DND-41 (cell line): ENCODE measurements around the gene DAPK3.
"Not testable (repeated sequence)": the region's sequence is repeated elsewhere in the genome, so short reads cannot be mapped to it uniquely, and the experiment has no call there.

Source experiments
- ATAC-seq: fragments of 200-7000 bp; cut with Tn5 transposase; 3 replicates; pipeline ENCODE4 v1.9.1; 2021; ENCODE audit warnings: low read depth; ENCODE audit not compliant: insufficient read depth
- DNase-seq: peaks from one replicate; pipeline ENCODE4 v3.0.0-alpha.2; 2020
- H2AFZ ChIP-seq: 2 replicates; pipeline ENCODE4 v1.6.0; 2012; ENCODE audit warnings: low read depth, low read length
- H3K27ac ChIP-seq: 2 replicates; pipeline ENCODE4 v1.5.1; 2012; ENCODE audit warnings: low read length, inconsistent platforms
- H3K27me3 ChIP-seq: fragments of 200-600 bp; sonication (generic); 2 replicates; pipeline ENCODE4 v1.6.0; 2012; ENCODE audit warnings: low read length, mild to moderate bottlenecking, inconsistent platforms; ENCODE audit not compliant: insufficient read depth, poor library complexity
- H3K36me3 ChIP-seq: 2 replicates; pipeline ENCODE4 v1.5.1; 2012; ENCODE audit warnings: low read length, inconsistent platforms; ENCODE audit not compliant: insufficient read depth
- H3K4me1 ChIP-seq: 2 replicates; pipeline ENCODE4 v1.5.1; 2012; ENCODE audit warnings: mild to moderate bottlenecking, low read length; ENCODE audit not compliant: insufficient read depth
- H3K4me2 ChIP-seq: 2 replicates; pipeline ENCODE4 v1.6.0; 2012; ENCODE audit warnings: mild to moderate bottlenecking, moderate library complexity, low read length, inconsistent platforms; ENCODE audit not compliant: insufficient read depth
- H3K4me3 ChIP-seq, 2 experiments: fragments of 200-600 bp in 1 of 2; shearing (Covaris generic) in 1 of 2; 2 replicates each; pipeline ENCODE4 v1.5.1; 2012 to 2016; ENCODE audit warnings: inconsistent platforms in 2 of 2, low read length in 2 of 2, mild to moderate bottlenecking in 2 of 2, low read depth in 1 of 2, moderate library complexity in 1 of 2
- H3K79me2 ChIP-seq: 2 replicates; pipeline ENCODE4 v1.6.0; 2012; ENCODE audit warnings: low read length, inconsistent platforms; ENCODE audit not compliant: insufficient read depth
- H3K9ac ChIP-seq: 2 replicates; pipeline ENCODE4 v1.6.0; 2012; ENCODE audit warnings: low read depth, mild to moderate bottlenecking, inconsistent platforms, low read length, moderate library complexity
- H3K9me3 ChIP-seq: 2 replicates; pipeline ENCODE4 v1.5.1; 2012; ENCODE audit warnings: low read length, moderate library complexity, mild to moderate bottlenecking, inconsistent platforms; ENCODE audit not compliant: insufficient read depth, severe bottlenecking
- H4K20me1 ChIP-seq: 2 replicates; pipeline ENCODE4 v1.6.0; 2012; ENCODE audit warnings: low read length; ENCODE audit not compliant: insufficient read depth
- EZH2 ChIP-seq: IDR thresholded peaks from 3 replicates; pipeline ENCODE4 v1.6.1; 2012; ENCODE audit warnings: borderline replicate concordance, low read depth, mild to moderate bottlenecking, moderate library complexity, low read length, inconsistent platforms; ENCODE audit not compliant: severe bottlenecking
- TF ChIP-seq, protein P1 (sequence below): IDR thresholded peaks from 2 replicates; pipeline ENCODE4 v1.5.1; 2012; ENCODE audit warnings: borderline replicate concordance, low read length, moderate library complexity, mild to moderate bottlenecking; ENCODE audit not compliant: poor library complexity, severe bottlenecking; ENCODE audit errors: extremely low read depth

DAPK3 gene

DNA sequence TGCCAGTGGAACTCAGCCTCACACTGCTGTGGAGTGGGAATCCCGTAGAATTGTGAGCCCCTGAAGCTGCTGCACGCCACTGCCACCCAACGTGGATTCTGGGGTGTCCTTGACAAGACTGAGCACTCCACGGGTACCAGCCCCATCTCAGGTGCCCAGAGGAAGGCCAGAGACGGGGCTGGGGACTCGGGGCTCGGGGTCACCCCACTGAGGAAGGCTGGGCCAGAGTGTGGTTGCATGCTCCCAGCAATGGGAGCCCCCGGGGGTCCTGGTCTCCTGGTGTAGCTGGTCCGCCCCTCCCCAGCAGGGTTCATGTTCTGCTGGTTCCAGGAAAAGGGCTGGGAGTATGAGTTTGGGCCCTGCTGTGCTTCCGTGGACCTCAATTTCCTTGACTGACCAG is 15.2 kb downstream of the DAPK3 start:
- H3K4me1 ChIP-seq = no peaks in the 10 kb centered on the region
- H3K9ac ChIP-seq = no peak overlapping the region
- H3K4me3 ChIP-seq = no peak overlapping the region
- H3K27ac ChIP-seq = no peak overlapping the region
- H3K4me2 ChIP-seq = no peak overlapping the region
- H3K79me2 ChIP-seq = no peaks in the 10 kb centered on the region
- no peaks in the 10 kb centered on the region for H3K27me3 ChIP-seq
- no peak for ATAC-seq
- no peak for DNase-seq
- no peaks in the 10 kb centered on the region for H3K9me3 ChIP-seq
- H4K20me1 ChIP-seq = no peaks in the 10 kb centered on the region
- peaks cover 23% of the 10 kb centered on the region for H3K36me3 ChIP-seq
- H2AFZ ChIP-seq = no peak overlapping the region
- TF ChIP-seq, protein P1, sequence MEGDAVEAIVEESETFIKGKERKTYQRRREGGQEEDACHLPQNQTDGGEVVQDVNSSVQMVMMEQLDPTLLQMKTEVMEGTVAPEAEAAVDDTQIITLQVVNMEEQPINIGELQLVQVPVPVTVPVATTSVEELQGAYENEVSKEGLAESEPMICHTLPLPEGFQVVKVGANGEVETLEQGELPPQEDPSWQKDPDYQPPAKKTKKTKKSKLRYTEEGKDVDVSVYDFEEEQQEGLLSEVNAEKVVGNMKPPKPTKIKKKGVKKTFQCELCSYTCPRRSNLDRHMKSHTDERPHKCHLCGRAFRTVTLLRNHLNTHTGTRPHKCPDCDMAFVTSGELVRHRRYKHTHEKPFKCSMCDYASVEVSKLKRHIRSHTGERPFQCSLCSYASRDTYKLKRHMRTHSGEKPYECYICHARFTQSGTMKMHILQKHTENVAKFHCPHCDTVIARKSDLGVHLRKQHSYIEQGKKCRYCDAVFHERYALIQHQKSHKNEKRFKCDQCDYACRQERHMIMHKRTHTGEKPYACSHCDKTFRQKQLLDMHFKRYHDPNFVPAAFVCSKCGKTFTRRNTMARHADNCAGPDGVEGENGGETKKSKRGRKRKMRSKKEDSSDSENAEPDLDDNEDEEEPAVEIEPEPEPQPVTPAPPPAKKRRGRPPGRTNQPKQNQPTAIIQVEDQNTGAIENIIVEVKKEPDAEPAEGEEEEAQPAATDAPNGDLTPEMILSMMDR = no peak
- no peak for TF ChIP-seq EZH2

DNA sequence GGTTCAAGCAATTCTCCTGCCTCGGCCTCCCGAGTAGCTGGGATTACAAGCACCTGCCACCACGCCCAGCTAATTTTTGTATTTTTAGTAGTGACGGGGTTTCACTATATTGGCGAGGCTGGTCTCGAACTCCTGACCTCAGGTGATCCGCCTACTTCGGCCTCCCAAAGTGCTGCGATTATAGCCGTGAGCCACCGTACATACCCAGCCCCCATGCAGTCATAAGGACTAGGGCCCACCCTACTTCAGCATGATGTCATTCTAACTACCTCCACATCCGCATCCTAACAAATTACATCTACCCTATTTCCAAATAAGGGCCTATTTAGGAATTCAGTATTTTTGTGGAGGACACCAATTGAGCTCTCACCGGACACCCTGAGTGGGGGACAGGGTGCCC is 15.6 kb downstream of the DAPK3 start:
- H3K27ac ChIP-seq, H3K9me3 ChIP-seq, H3K4me1 ChIP-seq, H4K20me1 ChIP-seq, H3K79me2 ChIP-seq, H3K4me3 ChIP-seq, ATAC-seq, H3K9ac ChIP-seq, H3K4me2 ChIP-seq, DNase-seq, H2AFZ ChIP-seq, H3K27me3 ChIP-seq: not testable (repeated sequence)
- peaks cover 23% of the 10 kb centered on the region for H3K36me3 ChIP-seq

DNA sequence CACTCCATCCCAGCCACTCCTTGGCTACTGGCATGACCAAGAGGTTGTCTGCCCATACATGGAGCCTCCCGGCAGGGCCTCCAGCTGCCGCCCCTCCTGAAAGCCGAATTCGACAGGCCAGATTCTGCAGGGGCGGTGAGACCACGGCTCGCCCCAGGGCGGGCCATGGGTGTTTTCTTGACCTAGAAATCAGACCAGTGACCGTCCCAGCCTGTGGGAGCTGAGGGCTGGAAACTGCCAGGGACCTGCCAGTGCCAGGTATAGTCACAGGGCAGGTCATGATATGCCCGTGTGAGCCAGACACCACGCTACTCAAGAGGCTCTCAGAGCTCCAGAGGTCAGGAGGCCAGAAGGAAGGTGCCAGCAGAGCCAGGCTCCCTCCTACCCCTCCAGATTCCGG is 16.8 kb downstream of the DAPK3 start:
- DNase-seq (no peak), ATAC-seq (no peak)
- H3K36me3 ChIP-seq = peaks cover 16% of the 10 kb centered on the region
- no peaks in the 10 kb centered on the region for H3K79me2 ChIP-seq
- no peaks in the 10 kb centered on the region for H4K20me1 ChIP-seq
- no peak overlapping the region for H2AFZ ChIP-seq
- H3K4me3 ChIP-seq = no peak overlapping the region
- TF ChIP-seq, protein P1 = no peak
- H3K27ac ChIP-seq = no peak overlapping the region
- no peak overlapping the region for H3K4me2 ChIP-seq
- H3K4me1 ChIP-seq = no peaks in the 10 kb centered on the region
- no peaks in the 10 kb centered on the region for H3K9me3 ChIP-seq
- H3K9ac ChIP-seq = no peak overlapping the region
- no peaks in the 10 kb centered on the region for H3K27me3 ChIP-seq

DNA sequence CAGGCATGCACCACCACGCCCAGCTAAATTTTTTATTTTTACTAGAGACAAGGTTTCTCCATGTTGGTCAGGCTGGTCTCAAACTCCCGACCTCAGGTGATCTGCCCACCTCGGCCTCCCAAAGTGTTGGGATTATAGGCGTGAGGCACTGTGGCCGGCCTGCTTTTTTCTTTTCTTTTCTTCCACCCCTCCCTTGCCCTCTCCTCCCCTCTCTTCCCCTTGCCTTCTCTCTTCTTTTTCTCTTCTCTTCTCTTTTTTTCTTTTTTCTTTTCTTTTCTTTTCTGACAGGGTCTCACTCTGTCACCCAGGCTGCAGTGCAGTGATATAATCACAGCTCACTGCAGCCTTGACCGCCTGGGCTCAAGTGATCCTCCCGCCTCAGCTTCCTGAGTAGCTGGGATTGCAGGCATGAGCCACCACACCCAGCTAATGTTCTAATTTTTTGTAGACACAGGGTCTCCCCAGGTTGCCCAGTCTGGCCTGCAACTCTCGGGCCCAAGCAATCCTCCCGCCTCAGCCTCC is 18.1 kb downstream of the DAPK3 start:
- not testable (repeated sequence) for H3K4me2 ChIP-seq, DNase-seq, H3K9me3 ChIP-seq, H2AFZ ChIP-seq, H3K4me1 ChIP-seq, H3K4me3 ChIP-seq, H3K79me2 ChIP-seq, H3K36me3 ChIP-seq, ATAC-seq, H3K9ac ChIP-seq, H4K20me1 ChIP-seq, H3K27me3 ChIP-seq, H3K27ac ChIP-seq
